DND-41 (cell line): ENCODE data around the gene NR1H2.

Source experiments
- ATAC-seq: fragments of 200-7000 bp; cut with Tn5 transposase; 3 replicates; pipeline ENCODE4 v1.9.1; 2021; ENCODE audit warnings: low read depth; ENCODE audit not compliant: insufficient read depth
- DNase-seq: peaks from one replicate; pipeline ENCODE4 v3.0.0-alpha.2; 2020
- H2AFZ ChIP-seq: 2 replicates; pipeline ENCODE4 v1.6.0; 2012; ENCODE audit warnings: low read depth, low read length
- H3K27ac ChIP-seq: 2 replicates; pipeline ENCODE4 v1.5.1; 2012; ENCODE audit warnings: low read length, inconsistent platforms
- H3K27me3 ChIP-seq: fragments of 200-600 bp; sonication (generic); 2 replicates; pipeline ENCODE4 v1.6.0; 2012; ENCODE audit warnings: low read length, mild to moderate bottlenecking, inconsistent platforms; ENCODE audit not compliant: insufficient read depth, poor library complexity
- H3K36me3 ChIP-seq: 2 replicates; pipeline ENCODE4 v1.5.1; 2012; ENCODE audit warnings: low read length, inconsistent platforms; ENCODE audit not compliant: insufficient read depth
- H3K4me1 ChIP-seq: 2 replicates; pipeline ENCODE4 v1.5.1; 2012; ENCODE audit warnings: mild to moderate bottlenecking, low read length; ENCODE audit not compliant: insufficient read depth
- H3K4me2 ChIP-seq: 2 replicates; pipeline ENCODE4 v1.6.0; 2012; ENCODE audit warnings: mild to moderate bottlenecking, moderate library complexity, low read length, inconsistent platforms; ENCODE audit not compliant: insufficient read depth
- H3K4me3 ChIP-seq, 2 experiments: fragments of 200-600 bp in 1 of 2; shearing (Covaris generic) in 1 of 2; 2 replicates each; pipeline ENCODE4 v1.5.1; 2012 to 2016; ENCODE audit warnings: inconsistent platforms in 2 of 2, low read length in 2 of 2, mild to moderate bottlenecking in 2 of 2, low read depth in 1 of 2, moderate library complexity in 1 of 2
- H3K79me2 ChIP-seq: 2 replicates; pipeline ENCODE4 v1.6.0; 2012; ENCODE audit warnings: low read length, inconsistent platforms; ENCODE audit not compliant: insufficient read depth
- H3K9ac ChIP-seq: 2 replicates; pipeline ENCODE4 v1.6.0; 2012; ENCODE audit warnings: low read depth, mild to moderate bottlenecking, inconsistent platforms, low read length, moderate library complexity
- H3K9me3 ChIP-seq: 2 replicates; pipeline ENCODE4 v1.5.1; 2012; ENCODE audit warnings: low read length, moderate library complexity, mild to moderate bottlenecking, inconsistent platforms; ENCODE audit not compliant: insufficient read depth, severe bottlenecking
- H4K20me1 ChIP-seq: 2 replicates; pipeline ENCODE4 v1.6.0; 2012; ENCODE audit warnings: low read length; ENCODE audit not compliant: insufficient read depth
- EZH2 ChIP-seq: IDR thresholded peaks from 3 replicates; pipeline ENCODE4 v1.6.1; 2012; ENCODE audit warnings: borderline replicate concordance, low read depth, mild to moderate bottlenecking, moderate library complexity, low read length, inconsistent platforms; ENCODE audit not compliant: severe bottlenecking
- TF ChIP-seq, protein P1 (sequence below): IDR thresholded peaks from 2 replicates; pipeline ENCODE4 v1.5.1; 2012; ENCODE audit warnings: borderline replicate concordance, low read length, moderate library complexity, mild to moderate bottlenecking; ENCODE audit not compliant: poor library complexity, severe bottlenecking; ENCODE audit errors: extremely low read depth

Gene NR1H2

DNA sequence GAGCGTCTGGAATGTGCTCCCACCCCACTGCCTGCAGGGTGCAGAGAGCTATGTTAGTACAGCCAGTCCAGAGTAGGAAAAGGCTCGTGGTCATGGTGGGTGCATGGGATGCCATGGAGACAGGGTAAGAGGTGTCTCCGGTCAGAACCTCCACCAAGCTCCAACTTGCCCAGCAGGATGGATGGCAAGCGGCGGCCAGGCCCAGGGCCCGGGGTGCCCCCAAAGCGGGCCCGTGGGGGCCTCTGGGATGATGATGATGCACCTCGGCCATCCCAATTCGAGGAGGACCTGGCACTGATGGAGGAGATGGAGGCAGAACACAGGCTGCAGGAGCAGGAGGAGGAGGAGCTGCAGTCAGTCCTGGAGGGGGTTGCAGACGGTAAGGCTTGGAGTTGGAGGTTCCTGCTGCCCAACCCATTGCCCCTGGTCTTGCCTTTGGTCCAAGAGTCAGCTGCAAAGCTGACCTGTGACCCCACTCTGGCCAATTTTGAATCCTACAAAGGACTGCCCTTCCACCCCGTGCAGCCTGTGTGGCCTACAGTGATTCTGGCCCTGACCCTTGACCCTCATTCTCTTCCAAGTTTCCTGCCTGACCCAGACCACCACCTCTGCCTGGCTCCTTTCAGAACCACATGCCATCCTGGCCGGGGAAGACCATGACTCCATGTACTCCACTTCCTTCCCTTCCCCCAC is 22.6 kb downstream of the NR1H2 start:
- Histone ChIP-seq H3K4me1 (no peaks in the 10 kb centered on the region), H3K27ac (no peak overlapping the region), H3K9ac (no peak overlapping the region), H3K79me2 (peaks cover 52% of the 10 kb centered on the region), H3K36me3 (peaks cover 55% of the 10 kb centered on the region), H3K27me3 (no peaks in the 10 kb centered on the region), H3K4me3 (no peak overlapping the region), H3K9me3 (no peaks in the 10 kb centered on the region), H4K20me1 (peaks cover 53% of the 10 kb centered on the region), H2AFZ (no peak overlapping the region), H3K4me2 (no peak overlapping the region)
- ATAC-seq (no peak), DNase-seq (no peak)
- TF ChIP-seq, protein P1, sequence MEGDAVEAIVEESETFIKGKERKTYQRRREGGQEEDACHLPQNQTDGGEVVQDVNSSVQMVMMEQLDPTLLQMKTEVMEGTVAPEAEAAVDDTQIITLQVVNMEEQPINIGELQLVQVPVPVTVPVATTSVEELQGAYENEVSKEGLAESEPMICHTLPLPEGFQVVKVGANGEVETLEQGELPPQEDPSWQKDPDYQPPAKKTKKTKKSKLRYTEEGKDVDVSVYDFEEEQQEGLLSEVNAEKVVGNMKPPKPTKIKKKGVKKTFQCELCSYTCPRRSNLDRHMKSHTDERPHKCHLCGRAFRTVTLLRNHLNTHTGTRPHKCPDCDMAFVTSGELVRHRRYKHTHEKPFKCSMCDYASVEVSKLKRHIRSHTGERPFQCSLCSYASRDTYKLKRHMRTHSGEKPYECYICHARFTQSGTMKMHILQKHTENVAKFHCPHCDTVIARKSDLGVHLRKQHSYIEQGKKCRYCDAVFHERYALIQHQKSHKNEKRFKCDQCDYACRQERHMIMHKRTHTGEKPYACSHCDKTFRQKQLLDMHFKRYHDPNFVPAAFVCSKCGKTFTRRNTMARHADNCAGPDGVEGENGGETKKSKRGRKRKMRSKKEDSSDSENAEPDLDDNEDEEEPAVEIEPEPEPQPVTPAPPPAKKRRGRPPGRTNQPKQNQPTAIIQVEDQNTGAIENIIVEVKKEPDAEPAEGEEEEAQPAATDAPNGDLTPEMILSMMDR: no peak
- TF ChIP-seq EZH2: no peak

DNA sequence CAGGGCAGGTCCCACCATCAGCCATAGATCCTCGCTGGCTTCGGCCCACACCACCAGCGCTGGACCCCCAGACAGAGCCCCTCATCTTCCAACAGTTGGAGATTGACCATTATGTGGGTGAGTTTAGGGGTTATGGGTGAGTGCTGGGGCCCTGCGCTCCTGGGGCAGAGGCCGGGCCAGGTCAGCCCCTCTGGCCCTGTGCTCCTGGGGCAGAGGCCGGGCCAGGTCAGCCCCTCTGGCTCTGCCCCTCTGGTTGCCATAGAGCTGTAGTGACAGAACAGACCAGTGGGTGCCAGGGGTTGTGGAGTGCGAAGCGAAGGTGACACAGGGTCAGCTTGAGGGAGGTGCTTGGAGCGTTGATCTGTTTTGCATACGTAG is 23.1 kb downstream of the NR1H2 start:
- H3K36me3 ChIP-seq: peaks cover 54% of the 10 kb centered on the region

DNA sequence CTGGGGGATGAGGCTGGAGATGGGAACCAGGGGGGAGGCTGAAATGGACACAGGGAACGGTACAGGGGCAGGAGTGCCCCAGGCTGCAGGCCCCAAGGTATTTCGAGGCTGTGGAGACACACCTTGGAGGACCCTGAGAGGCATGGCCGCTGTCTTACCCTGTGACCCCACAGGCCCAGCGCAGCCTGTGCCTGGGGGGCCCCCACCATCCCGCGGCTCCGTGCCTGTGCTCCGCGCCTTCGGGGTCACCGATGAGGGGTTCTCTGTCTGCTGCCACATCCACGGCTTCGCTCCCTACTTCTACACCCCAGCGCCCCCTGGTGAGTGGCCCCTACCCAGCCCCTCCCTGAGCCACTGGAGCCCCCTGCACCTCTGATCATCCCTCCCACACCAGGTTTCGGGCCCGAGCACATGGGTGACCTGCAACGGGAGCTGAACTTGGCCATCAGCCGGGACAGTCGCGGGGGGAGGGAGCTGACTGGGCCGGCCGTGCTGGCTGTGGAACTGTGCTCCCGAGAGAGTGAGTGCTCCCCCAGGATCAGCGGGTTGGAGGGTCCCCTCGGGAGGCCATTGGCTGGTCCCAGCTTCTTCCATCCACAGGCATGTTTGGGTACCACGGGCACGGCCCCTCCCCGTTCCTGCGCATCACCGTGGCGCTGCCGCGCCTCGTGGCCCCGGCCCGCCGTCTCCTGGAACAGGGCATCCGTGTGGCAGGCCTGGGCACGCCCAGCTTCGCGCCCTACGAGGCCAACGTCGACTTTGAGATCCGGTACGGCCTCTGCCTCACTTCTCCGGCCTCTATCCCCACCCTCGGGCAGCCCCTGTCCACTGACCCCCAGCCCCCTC is 25.6 kb downstream of the NR1H2 start:
- Histone ChIP-seq H3K9me3 (no peaks in the 10 kb centered on the region), H3K9ac (no peak overlapping the region), H3K79me2 (peaks cover 29% of the 10 kb centered on the region), H3K4me1 (no peaks in the 10 kb centered on the region), H2AFZ (no peak overlapping the region), H3K27me3 (no peaks in the 10 kb centered on the region), H3K27ac (no peak overlapping the region), H3K36me3 (peaks cover 74% of the 10 kb centered on the region), H3K4me3 (no peak overlapping the region), H3K4me2 (no peak overlapping the region), H4K20me1 (peaks cover 48% of the 10 kb centered on the region)
- TF ChIP-seq, protein P1: no peak
- no peak for TF ChIP-seq EZH2
- ATAC-seq: no peak
- no peak for DNase-seq

More for the DNA sequence above, 23.1 kb downstream of the NR1H2 start:
- no peak overlapping the region for H3K4me2 ChIP-seq
- H3K9ac ChIP-seq: no peak overlapping the region
- TF ChIP-seq, protein P1: no peak
- TF ChIP-seq EZH2: no peak
- H3K4me3 ChIP-seq: no peak overlapping the region
- no peaks in the 10 kb centered on the region for H3K9me3 ChIP-seq
- DNase-seq (no peak), ATAC-seq (no peak)
- no peak overlapping the region for H3K27ac ChIP-seq
- no peaks in the 10 kb centered on the region for H3K4me1 ChIP-seq
- H2AFZ ChIP-seq: no peak overlapping the region
- H3K27me3 ChIP-seq: no peaks in the 10 kb centered on the region
- H4K20me1 ChIP-seq: peaks cover 49% of the 10 kb centered on the region
- peaks cover 47% of the 10 kb centered on the region for H3K79me2 ChIP-seq
